Measurements from ENCODE around the gene PTPN6.

The PTPN6 gene

GRCh38 chr12:6953442-6954315 lies 2.5 kb downstream of the PTPN6 start:
- peaks cover 53% of the 10 kb centered on the region for H3K4me1 Mint-ChIP-seq
- H3K4me3 Mint-ChIP-seq: no peak overlapping the region
- peaks cover 2% of the 10 kb centered on the region for H3K27me3 Mint-ChIP-seq (ENCODE audit: low read depth, poor library complexity)
- DNase-seq: no peak
- TF ChIP-seq, protein P1, sequence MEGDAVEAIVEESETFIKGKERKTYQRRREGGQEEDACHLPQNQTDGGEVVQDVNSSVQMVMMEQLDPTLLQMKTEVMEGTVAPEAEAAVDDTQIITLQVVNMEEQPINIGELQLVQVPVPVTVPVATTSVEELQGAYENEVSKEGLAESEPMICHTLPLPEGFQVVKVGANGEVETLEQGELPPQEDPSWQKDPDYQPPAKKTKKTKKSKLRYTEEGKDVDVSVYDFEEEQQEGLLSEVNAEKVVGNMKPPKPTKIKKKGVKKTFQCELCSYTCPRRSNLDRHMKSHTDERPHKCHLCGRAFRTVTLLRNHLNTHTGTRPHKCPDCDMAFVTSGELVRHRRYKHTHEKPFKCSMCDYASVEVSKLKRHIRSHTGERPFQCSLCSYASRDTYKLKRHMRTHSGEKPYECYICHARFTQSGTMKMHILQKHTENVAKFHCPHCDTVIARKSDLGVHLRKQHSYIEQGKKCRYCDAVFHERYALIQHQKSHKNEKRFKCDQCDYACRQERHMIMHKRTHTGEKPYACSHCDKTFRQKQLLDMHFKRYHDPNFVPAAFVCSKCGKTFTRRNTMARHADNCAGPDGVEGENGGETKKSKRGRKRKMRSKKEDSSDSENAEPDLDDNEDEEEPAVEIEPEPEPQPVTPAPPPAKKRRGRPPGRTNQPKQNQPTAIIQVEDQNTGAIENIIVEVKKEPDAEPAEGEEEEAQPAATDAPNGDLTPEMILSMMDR (IDR thresholded peaks at IDR 0.05): no peak
- no peaks in the 10 kb centered on the region for H3K9me3 Mint-ChIP-seq
- H3K36me3 Mint-ChIP-seq (ENCODE audit: low read depth): no peaks in the 10 kb centered on the region
- H3K27ac Mint-ChIP-seq: peak overlapping the region; percentile 45

DNA sequence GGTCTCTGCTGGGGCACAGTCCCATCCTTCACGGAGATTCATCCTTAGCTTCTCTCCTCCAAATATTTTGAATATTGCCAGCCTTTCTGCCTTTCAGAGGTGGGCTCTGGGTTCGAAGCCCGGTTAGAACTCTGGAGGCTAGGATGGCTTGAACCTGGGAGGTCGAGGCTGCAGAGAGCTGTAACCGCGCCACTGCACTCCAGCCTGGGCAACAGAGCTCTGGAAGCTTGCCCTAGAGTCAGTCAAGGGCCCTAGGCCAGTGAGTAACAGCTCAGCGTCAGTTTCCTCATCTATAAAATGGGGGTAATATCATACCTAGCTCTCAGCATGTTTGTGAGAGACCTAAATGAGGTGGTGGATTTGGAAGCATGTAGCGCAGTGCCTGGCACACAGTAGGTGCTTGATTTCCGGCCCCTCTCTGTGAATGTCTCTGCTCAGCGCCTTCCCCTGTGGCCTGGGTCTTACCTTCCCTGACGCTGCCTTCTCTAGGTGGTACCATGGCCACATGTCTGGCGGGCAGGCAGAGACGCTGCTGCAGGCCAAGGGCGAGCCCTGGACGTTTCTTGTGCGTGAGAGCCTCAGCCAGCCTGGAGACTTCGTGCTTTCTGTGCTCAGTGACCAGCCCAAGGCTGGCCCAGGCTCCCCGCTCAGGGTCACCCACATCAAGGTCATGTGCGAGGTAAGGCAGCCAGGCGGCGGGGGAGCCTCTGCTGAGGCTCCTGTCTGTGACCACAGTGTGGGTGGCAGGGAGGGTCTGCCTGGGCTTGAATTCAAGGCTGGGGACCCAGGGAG lies 3.4 kb downstream of the PTPN6 start:
- Mint-ChIP-seq H3K36me3 (ENCODE audit: low read depth) (no peaks in the 10 kb centered on the region), H3K27me3 (ENCODE audit: low read depth, poor library complexity) (peaks cover 2% of the 10 kb centered on the region), H3K9me3 (no peaks in the 10 kb centered on the region), H3K4me3 (no peak overlapping the region), H3K27ac (peak overlapping the region; percentile 82), H3K4me1 (peaks cover 61% of the 10 kb centered on the region)
- TF ChIP-seq, protein P1 (IDR thresholded peaks at IDR 0.05): no peak
- no peak for DNase-seq

DNA sequence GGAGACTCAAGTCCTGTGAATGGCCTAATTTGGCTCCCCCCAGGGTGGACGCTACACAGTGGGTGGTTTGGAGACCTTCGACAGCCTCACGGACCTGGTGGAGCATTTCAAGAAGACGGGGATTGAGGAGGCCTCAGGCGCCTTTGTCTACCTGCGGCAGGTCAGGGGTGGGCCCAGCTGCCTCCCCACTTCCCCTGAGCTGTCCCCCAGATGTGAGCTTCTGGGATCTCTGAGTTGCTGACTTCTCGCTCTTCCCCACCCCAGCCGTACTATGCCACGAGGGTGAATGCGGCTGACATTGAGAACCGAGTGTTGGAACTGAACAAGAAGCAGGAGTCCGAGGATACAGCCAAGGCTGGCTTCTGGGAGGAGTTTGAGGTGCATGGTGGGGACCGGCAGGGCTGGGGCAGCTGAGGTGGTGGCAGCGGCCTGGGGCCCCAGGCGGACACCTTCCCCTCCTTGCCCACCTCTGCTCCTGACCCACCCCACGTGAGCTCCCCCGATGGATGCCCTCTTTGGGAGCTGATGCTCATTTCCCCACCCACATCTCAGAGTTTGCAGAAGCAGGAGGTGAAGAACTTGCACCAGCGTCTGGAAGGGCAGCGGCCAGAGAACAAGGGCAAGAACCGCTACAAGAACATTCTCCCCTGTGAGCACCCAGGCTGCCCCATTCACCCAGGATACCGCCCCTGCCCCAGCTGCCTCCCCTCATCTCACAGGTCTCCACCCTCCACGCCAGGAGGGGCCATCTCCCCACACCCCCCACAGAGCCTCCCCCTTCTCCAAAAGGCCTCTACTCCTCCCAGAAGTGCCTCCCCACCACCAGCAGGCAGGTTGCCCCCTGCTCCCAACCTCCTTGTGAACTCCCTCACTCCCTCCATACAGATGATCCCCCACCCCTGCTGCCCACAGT lies 4.2 kb downstream of the PTPN6 start:
- Mint-ChIP-seq H3K27ac (no peak overlapping the region), H3K27me3 (ENCODE audit: low read depth, poor library complexity) (peaks cover 2% of the 10 kb centered on the region), H3K36me3 (ENCODE audit: low read depth) (no peaks in the 10 kb centered on the region), H3K4me3 (no peak overlapping the region), H3K9me3 (no peaks in the 10 kb centered on the region), H3K4me1 (peaks cover 58% of the 10 kb centered on the region)
- TF ChIP-seq, protein P1 (IDR thresholded peaks at IDR 0.05): no peak
- no peak for DNase-seq

- no peaks in the 10 kb centered on the region for H3K9me3 Mint-ChIP-seq
- no peak overlapping the region for H3K4me3 Mint-ChIP-seq
- DNase-seq: no peak
These were observed 5.0 kb downstream of the PTPN6 start for GRCh38 chr12:6956021-6956727.

More at GRCh38 chr12:6956021-6956727, 5.0 kb downstream of the PTPN6 start:
- Mint-ChIP-seq H3K36me3 (ENCODE audit: low read depth) (no peaks in the 10 kb centered on the region), H3K27me3 (ENCODE audit: low read depth, poor library complexity) (peaks cover 2% of the 10 kb centered on the region), H3K27ac (no peak overlapping the region), H3K4me1 (peaks cover 65% of the 10 kb centered on the region)
- TF ChIP-seq, protein P1 (IDR thresholded peaks at IDR 0.05): no peak
